Activated CD4-positive, alpha-beta T cell treated with anti-CD3 and anti-CD28 coated beads, Interleukin-2, Interleukin-4, amounts not matched to agents 100 ng/mL and 50 ng/mL, durations not matched to agents 16 hours and 8 hours (primary cell): Measurements from ENCODE around the gene TPCN2.

ENCODE experiments used
- DNase-seq: peaks from one replicate; pipeline ENCODE4 v3.0.0-alpha.2; 2020; ENCODE audit warnings: low spot score

Gene TPCN2

GRCh38 chr11:69058511-69059270 lies 10.0 kb downstream of the TPCN2 start:
- DNase-seq = no peak

DNA sequence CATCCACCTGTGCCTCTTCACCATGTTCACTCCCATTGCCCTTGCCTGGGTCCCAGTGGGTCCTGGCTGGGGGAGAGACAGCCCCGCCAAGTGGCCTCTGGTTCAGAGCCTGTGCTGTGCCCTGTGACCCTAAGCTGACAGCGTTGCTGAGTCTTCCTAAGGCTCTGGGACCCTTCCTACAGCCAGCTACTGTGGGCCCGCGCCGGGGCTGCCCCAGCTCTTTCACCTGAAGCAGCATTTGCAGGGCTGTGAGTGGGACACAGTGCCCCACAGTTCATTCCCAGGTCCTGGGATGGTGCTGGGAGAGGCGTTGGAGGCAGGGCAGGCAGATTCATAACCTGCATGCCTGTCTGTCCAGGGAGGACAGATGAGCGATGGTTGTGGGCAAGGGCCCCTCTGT lies 10.7 kb downstream of the TPCN2 start:
- no peak for DNase-seq

GRCh38 chr11:69059985-69060384 lies 11.3 kb downstream of the TPCN2 start:
- no peak for DNase-seq

DNA sequence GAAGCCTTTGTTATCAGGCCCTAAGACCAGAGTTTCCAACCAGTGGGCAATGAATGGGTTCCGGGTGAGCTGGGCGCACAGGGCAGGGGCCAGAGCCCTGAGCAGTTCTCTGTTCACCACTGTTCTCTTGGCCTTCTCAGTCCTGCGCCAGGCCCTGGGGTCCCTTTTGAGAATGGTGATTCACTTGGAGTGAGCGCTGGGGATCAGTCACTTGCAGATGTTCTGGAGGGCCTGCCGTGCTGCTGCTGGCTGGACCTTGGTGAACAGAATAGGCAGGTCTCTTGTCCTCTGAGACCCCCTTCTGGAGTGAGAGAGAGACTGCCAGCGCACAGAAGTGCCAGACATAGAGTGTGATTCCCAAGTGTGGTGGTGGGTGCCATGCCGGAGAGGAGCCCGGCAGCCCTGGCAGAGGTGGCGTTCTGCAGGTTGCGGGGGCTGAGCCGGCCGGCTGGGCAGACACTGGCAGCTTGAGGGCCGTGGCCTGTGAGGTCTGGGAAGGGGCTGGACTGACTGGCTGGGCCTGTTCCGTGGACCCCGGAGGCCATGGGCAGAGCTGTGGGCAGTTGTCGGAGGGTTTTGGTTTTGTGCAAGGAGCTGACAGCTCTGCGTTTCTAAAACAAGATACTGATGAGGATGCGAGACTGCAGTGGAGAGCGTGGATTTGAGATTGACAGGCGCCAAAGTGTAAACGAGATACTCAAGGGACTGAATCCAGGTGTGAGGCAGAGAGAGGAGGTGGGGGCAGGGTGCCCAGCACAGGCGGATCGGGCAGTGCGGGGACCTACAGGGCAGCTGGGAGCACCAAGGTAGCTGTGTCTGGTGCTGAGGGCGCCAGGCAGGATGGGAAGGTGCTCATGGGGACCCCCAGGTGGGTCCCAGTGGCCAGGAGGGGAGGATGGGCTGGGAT lies 12.3 kb downstream of the TPCN2 start:
- no peak for DNase-seq

- no peak for DNase-seq
Observed at GRCh38 chr11:69061713-69062053, 13.0 kb downstream of the TPCN2 start.

- DNase-seq = no peak
Observed at GRCh38 chr11:69062169-69062855, 13.6 kb downstream of the TPCN2 start.

- DNase-seq = no peak
Observed at GRCh38 chr11:69062873-69063651, 14.3 kb downstream of the TPCN2 start.

DNA sequence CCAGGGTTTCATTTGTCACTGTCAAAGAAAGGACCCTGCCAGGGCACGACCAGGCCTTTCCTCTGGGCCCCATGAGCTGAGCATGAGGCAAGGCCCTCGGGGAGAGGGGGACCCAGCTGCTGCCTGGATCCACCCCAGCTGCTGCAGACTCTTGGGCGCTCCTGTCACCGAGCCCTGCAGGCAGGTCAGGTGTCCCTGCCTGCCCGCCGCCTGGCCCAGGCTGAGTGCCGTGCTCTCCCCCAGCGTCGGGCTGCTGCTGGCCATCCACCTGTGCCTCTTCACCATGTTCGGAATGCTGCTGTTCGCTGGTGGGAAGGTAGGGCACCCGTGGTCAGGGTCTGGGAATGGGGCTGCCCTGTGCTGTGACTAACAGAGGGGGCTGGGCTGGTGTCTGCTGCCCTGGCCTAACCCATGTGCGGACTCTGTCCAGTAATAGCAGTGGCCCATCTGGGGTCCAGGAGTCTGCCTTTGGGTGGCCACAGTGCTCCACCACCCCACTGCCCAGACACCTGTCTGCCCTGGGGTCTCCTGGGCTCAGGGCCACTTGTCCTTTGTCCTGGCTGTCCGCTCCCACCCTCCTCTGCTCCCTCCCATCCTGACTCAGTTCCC lies 15.0 kb downstream of the TPCN2 start:
- no peak for DNase-seq

- DNase-seq = no peak
Observed at GRCh38 chr11:69064394-69064957, 15.7 kb downstream of the TPCN2 start.

DNA sequence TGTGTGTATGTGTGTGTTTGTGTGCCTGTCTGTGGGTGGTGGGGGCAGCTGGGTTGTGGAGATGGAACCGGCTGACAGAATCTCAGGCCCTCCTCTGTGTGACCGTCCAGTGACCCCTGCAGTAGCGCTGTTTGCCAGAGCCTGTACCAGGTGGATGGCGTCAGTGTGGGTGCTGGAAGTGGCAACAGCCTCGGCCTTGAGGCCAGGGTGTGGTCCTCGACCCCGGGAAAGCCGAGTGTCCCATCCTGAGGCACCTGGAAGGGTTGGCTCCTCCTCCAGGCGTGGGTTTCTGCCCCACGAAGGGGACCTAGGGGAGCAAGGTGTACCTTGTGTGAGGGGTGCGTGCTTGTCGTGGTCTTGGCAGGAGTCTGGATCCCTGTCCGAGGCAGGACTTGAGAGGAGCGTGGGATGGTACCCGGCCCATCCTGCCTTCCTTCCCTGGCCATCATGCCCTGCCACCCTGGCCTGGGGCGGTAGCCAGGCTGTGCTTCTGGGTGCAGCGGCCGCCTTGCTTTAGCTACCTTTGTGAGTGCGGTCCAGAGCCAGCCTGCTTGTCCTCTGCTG lies 16.5 kb downstream of the TPCN2 start:
- DNase-seq = no peak

GRCh38 chr11:69066122-69067112 lies 17.7 kb downstream of the TPCN2 start:
- DNase-seq = no peak

DNA sequence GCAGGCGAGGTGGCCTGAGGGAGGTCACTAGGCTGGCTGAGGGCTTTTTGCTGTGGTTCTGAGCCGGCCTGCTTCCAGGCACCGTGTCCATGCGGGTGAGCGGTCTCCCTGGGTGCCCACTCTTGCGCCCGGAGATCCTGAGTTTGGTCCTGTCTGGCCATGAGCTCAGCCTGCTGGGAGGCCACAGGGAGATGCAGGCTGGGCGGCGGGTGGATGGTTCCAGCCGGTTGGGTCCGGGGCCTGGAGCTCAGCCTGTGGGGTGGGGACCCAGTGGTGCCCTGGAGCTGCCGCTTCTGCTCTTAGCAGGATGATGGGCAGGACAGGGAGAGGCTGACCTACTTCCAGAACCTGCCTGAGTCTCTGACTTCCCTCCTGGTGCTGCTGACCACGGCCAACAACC lies 18.5 kb downstream of the TPCN2 start:
- no peak for DNase-seq

DNA sequence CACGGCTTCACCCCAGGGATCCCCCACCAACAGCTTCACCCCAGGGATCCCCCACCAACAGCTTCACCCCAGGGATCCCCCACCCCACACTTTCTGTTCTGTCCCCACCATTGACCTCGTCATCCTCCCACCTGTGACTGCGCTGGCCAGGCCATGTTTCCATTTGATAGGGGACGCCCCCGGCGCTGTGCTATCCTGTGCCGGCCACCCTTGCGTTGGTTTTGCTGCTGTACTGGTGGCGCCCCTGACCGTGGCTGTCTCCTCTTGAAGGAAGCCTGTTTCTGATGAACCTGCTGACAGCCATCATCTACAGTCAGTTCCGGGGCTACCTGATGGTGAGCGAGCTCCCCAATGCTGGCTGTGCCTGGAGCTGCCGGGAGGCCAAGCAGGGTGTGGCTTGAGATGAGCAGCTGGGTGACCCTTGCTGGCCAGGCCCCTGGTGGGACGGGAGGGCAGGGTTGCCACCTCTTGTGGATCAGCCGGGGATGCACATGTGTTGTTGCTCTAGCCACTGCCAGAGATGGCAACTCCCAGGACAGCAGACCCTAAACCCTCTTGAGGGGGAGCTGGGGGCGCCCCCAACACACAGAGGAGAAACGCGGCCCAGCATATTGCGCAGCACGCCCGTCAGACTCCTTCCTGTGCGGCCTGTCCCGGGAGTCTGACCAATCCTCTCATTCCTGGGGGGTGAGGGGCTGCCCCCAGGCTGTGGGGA lies 22.5 kb downstream of the TPCN2 start:
- DNase-seq = no peak

DNA sequence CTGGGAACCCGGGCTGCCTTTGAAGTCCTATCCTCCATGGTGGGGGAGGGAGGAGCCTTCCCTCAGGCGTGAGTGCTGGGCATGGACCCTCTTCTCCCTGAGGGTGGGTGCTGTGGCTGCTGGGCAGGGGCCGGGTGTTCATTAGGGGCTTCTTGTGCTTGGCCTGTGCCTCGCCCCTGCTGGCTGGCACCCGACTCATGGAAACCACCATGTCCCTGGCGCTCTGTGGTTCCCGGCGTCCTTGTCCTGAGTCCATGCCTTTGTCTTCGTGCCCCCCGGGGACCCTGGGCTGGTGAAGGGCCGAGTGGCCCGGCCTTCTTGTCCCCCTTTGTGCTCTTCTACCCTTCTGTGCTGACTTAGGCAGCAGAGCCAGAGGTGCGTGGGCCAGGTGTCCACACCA lies 23.2 kb downstream of the TPCN2 start:
- DNase-seq = no peak

DNA sequence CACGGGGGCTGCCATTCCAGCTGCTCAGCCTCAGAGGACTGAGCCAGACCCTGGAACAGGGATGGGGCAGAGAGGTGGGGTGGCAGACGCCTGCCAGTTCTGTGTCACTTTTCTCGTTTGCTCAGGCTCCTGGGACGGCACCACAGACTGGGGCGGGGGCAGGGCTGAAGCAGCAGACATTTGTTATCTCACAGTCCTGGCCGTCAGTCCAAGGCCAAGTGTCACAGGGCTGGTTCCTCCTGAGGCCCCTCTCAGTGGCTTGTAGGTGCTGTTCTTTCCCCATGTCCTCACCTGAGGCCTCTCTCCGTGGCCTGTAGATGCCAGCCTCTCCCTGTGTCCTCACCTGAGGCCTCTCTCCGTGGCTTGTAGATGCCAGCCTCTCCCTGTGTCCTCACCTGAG lies 24.7 kb downstream of the TPCN2 start:
- no peak for DNase-seq

DNA sequence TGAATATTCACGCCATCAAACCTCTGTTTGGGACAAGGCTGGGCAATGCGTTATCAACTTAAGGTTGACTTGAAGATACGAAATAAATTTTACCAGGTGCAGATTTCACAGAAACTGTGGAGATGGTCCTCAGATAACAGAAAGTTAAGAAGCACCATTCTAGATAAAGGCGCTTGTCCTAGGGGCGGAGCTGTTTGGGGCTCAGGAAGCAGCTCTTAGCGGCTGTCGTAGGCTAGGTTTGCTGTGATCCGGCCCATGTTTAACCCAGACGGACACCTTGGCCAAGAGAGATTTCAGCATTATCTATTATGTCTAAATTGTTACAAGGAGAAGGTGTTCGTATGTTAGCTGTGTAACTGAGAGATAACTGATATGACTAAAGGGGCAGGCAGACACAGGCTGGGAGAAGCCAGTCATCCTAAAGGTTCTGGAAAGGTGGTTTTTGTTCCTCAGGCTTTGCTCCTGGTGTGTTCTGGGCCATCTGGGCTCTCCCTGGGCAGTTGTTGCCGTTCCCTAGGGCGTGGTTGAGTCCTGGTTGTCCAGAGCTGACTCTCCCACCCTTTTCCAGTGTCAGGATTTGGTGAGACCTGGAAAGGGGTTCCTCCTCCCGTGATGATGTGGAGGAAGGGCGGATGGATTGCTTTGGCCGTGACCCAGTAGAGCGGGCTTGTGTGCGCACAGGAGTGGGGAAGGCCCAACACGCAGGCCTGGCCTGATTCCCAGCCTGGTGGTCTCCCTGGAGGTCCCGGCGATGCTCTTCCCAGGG lies 25.8 kb downstream of the TPCN2 start:
- no peak for DNase-seq

DNA sequence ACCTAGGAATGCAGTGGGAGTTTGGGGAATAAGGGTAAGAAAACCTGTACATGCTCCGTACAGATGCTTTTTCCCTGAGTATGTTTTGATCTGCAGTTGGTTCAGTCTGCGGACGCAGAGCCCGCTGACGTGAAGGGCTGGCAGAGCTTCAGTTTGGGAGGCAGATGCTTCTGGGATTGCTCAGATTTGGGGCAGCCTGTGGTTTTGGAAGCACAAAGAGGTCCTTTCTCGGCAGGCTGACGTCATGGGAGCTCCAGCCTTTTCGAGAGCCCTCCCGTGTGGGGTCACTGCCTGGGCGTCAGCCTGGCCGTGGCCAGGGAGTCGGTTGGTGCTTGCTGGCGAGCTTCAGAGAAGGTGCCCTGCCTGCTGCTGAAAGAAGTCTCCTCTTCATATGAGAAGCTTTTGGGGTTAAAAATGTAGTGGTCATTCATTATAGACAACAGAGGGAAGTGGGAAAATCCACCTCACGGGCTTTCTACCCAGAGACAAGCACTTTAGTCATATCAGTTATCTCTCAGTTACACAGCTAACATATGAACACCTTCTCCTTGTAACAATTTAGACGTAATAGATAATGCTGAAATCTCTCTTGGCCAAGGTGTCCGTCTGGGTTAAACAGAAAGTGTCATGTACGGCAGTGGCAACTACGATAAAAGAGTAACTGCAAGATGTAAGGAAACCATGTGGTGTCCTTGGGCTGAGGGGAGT lies 26.8 kb downstream of the TPCN2 start:
- no peak for DNase-seq
